Epithelial cell of proximal tubule (primary cell): Measurements from ENCODE around the gene MBTD1. TPM values are rescaled to one million over a fixed set of nuclear protein-coding genes. Genes with fewer than 3 reads are reported as not detected.

ENCODE experiments used
- DNase-seq: peaks from one replicate; pipeline ENCODE4 v3.0.0-alpha.2; 2011; ENCODE audit warnings: low read depth
- H3K4me3 ChIP-seq: 2 replicates; pipeline ENCODE4 v1.5.1; 2011; ENCODE audit warnings: low read depth, mild to moderate bottlenecking, low read length
- CTCF ChIP-seq: conservative IDR thresholded peaks from 2 replicates; pipeline ENCODE4 v1.5.1; 2012; ENCODE audit warnings: low read depth, mild to moderate bottlenecking, low read length
- total RNA-seq: library from RNA; depleted of rRNA; stranded (reverse); fragments of >200 nt; gene quantifications from 2 replicates; pipeline ENCODE4 v1.2.3, GENCODE V29; 2015

MBTD1 gene
- total RNA-seq, 1 donor from 2014 or later, result 5.1 TPM

DNA sequence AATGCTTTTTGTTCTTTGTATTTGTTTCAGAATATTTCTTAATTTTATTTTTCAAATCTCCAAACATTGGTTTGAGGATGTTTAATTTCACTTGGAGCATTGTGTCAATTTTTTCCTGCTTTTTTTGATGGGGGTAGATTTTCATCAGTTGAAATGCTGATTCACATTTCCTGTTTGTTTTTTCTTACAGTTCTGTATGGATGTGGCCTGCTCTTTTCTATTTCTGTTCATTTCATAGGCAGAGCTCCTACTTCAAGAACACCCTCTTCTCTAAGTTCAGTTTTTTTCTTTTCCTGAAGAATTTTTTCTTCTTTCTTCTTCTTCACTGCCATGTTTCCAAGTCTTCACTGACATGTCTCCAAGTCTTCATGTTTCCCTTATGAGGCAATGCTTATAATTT, 8.8 kb downstream of the MBTD1 start:
- TF ChIP-seq CTCF, result no peak
- no peak for DNase-seq
- H3K4me3 ChIP-seq, result no peak overlapping the region

DNA sequence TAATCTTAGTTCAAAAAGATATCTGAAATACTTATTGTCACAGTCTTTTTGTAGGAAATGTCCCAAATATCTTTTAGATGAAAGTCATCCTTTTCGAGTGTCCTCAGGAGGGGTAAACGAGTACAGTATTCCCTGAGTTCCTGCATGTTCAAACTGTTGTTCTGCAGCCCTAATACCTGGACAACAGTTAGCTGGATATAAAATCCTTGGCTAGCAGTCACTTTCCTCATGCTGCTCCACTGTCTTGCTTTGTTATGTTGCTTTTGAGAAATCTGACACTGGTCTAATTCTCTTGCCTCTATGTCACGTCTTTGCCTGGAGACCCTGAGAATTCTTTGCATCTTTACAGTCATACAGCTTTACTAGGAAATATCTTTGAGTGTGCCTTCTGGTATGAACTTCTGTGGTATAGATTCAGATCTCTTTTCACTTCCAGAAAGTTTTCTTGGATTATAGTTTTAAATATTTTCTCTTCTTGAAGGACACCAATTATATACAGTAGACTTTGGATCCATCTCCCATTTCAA, 9.5 kb downstream of the MBTD1 start:
- no peak for DNase-seq
- TF ChIP-seq CTCF, result no peak
- no peak overlapping the region for H3K4me3 ChIP-seq

GRCh38 chr17:51245535-51245934, 14.3 kb downstream of the MBTD1 start:
- no peak for DNase-seq
- no peak overlapping the region for H3K4me3 ChIP-seq
- no peak for TF ChIP-seq CTCF

- no peak for DNase-seq
- H3K4me3 ChIP-seq, result no peak overlapping the region
- TF ChIP-seq CTCF, result no peak
Measured at GRCh38 chr17:51244041-51244440, 15.8 kb downstream of the MBTD1 start.

DNA sequence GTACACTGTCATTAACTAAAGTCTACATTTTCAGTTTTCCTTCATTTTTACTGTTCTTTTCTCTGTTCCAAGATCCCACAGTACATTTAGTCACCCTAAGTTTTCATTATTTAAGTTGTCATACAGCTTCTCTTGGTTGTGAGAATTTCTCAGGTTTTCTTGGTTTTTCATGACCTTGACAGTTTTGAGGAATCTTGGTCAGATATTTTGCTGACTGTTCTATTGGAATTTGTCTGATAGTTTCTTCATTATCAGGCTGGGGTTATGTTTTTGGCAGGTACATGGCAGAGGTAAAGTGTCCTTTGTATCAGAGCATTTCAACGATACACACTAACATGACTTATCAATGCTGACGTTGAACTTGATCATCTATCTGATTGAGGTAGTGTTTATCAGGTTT, 19.6 kb downstream of the MBTD1 start:
- DNase-seq, result no peak
- H3K4me3 ChIP-seq, result no peak overlapping the region
- TF ChIP-seq CTCF, result no peak

DNA sequence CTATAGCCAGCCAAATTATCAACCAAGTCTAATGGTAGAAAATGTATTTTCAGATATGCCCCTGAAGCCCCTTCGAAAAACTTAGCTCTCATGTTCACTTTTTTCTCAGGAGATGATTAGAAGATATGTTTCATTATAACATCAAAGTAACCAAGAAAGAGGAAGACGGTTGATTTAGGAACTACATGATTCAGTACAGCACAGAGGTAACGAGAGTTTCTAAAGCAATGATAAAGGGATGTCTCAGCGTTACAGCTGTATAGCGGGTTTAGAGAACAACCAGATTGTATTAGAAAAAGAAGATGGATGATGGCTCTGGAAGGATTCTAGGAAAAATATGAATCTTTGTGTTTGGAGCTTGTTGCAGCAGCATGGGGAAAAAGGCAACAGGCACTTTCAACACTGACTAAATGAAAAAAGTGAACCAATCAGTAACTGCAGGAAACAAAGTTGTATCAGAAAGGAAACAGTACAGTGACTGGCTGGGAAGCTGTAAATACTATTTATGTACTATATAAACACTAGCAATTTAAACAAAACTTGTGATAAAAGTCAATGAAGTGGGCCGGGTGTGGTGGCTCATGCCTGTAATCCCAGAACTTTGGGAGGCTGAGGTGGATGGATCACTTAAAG, 21.5 kb downstream of the MBTD1 start:
- H3K4me3 ChIP-seq, result no peak overlapping the region
- TF ChIP-seq CTCF, result no peak

GRCh38 chr17:51234162-51234561, 25.7 kb downstream of the MBTD1 start:
- no peak overlapping the region for H3K4me3 ChIP-seq
- no peak for DNase-seq
- no peak for TF ChIP-seq CTCF

More for the DNA sequence above, 21.5 kb downstream of the MBTD1 start:
- no peak for DNase-seq
